Stimulated activated CD4-positive, alpha-beta T cell treated with anti-CD3 and anti-CD28 coated beads, Interleukin-15, amount 100 ng/mL, for 24 hours (primary cell): ENCODE data around the gene IRF2BP1.

ENCODE experiments used
- DNase-seq: peaks from one replicate; pipeline ENCODE4 v3.0.0-alpha.2; 2020

IRF2BP1 gene

DNA sequence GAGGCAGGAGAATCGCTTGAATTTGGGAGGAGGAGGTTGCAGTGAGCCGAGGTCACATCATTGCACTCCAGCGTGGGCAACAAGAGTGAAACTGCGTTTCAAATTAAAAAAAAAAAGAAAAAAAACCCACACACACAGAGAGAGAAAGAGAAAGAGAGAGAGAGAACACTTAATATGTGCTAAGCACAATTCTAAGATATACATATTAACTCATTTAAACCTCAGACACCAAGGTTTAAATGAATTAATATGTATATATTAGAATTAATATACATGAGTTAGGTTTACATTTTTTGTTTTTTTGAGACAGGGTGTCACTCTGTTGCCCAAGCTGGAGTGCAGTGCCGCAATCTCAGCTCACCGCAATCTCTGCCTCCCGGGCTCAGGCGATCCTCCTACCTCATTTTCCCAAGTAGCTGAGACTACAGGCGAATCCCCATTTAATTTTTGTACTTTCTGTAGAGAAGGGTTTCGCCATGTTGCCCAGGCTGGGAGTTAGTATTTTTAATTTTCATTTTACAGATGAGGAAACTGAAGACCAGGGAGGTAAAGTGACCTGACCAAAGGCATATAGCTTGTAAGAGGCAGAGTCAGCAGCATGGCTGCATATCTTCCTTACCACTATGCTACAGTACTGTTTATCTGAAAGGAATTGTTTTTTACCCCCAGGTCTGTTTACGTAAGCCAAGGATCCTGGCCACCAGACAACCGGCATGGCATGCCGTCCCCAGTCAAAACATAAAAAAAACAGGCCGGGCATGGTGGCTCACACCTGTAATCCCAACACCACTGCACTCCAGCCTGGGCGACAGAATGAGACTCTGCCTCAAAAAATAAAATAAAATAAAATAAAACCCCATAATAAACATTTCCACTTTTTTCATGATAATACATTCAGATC lies 25.3 kb downstream of the IRF2BP1 start:
- DNase-seq = no peak

DNA sequence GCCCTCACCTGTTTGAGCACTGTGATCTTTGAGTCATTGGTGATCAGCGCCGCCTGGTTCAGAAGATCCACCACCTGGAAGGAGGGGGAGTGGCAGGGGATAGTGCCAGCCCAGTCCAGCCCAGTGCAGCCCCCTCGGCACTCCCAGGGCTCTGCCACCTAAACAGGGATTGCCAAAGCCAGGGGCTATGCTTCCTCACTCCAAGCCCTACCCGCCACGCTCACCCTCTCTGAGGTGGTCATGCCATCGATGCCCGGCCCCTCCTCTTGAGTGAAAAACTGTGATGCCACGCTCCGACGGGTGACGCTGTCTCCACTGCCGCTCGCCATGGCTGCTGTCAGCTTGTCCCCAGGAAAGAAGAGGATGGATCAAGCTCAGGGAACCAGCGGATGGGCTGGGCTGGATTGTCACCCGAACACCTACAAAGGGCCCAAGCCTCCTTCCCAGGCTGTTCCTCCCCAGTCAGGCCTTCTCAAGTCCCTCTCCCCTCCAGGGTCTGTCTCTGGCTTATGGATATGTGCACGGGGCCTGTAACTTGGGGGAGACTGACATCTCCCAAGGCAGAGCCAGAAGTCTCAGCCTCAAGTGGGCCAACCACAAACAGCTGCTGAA lies 31.7 kb downstream of the IRF2BP1 start:
- no peak for DNase-seq

DNA sequence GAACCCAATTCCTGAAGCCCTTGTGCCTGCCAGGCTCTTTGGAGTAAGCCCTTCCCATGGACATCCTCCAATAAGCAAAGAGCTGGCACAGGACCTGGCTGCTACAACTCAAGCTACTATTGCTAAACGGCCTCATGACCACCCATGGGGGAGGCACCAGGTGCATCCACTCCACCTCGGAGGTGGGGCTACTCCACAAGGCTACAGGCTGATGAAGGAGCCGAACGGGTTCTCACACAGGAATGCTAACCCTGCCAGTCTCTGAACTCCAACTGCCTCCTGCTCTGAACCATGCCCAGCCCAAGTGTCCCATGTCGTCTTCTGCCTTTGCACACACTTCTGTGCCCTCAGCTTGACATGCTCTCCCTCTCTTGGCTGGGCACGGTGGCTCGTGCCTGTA lies 33.0 kb downstream of the IRF2BP1 start:
- DNase-seq = no peak

DNA sequence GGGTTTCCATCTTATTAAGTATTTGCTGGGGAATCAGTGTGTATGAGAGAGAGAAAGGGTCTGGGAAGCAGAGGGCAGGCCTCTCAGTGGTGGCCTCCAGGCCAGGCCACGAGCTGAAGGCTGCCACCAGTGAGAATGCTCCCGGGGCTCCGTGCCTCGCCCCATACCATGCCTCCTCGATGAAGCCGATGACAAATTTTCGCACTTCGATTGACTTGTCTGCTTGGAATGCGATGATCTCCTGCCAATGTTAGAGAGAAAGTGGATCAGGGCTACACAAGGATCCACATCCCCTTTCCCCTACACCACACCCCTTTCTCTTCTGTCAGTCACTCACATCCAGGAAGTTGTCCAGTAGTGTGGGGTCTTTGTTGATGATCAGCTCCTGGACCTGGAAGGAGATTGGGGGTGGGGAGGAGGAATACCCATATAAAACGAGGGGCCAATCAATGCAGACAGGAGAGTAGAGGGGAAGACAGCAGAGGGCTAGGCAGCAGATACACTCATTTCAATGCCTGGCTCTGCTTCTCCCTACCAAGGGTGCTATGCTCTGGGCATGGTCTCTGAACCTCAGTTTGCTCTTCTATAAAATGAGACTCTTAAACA lies 33.7 kb downstream of the IRF2BP1 start:
- no peak for DNase-seq

DNA sequence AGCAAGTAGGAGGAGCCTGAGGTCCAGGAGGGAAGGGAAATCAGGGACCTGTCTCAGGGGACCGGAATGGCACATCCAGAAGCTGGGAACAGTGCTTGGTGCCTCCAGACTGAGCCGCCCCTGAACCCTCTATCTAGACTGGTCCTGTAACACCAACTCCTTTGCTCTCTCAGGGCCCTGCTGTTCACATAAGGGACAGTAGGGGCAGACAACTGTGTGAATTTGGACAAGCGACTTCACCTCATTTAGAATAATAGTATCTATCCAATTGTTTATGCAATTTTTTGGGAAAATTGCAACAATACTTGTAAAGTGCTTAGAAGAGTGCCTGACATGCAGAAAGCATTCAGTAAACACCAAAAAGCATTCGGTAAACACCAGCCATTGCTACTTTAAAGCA lies 37.0 kb downstream of the IRF2BP1 start:
- DNase-seq = no peak

DNA sequence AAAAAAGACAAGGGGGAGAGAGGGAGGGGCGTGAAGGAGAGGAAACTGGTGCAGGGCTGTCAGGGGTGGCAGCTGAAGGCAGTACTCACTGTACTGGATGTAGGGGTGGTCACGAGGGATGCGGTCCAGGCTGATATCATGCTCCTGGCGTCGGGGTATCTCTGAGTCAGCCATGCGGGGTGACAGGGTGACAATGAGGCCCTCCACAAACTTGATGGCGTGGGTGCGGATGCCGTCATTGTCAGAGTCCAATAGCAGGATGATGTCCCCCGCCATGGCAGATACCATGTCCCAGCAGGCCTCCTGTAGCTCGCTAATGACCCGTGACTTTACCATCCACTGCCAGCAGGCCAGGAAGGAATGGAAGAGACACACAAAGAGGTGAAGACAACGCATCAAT lies 38.3 kb downstream of the IRF2BP1 start:
- no peak for DNase-seq

DNA sequence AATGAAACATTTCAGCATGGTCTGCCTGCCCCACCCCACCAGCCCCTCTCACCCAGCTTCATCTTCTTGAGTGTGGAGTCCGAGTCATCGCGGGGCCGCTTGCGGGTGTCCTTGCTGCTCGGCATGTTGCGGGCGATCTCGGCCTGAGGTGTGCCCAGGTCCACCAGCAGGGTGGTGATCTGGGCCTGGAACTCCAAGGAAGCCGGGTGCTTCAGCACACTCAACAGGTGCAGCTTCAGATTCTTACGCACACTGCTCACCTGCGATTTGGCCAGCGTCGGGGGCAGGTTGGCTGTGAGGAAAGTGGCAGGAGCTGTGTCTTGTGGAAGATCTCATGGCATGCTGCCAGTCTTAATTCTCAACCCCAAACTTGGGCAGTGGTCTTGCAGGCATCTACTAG lies 43.7 kb downstream of the IRF2BP1 start:
- DNase-seq = no peak

DNA sequence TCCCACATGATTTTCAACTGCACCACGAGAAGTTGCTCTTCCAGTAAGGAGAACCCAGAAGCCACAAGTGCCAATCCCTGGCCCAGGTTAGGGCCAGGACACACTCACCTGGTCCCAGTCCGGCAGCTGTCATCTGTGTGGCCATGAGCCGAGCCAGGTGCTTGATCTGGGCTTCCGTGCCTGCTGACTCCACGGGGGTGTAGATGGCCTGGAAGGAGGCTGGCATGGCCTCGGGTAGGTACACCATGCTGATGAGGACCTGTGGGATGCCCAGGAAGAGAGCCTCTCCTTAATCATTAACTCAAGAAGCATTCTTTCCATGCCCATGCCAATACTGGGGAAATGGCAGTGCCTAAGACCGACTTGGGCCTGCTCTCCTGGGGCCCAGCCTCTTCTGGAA lies 51.0 kb downstream of the IRF2BP1 start:
- DNase-seq = no peak
